GM18868 (cell line): Measurements from ENCODE around the gene PPP1R37.
"Not testable (repeated sequence)": the region's sequence is repeated elsewhere in the genome, so short reads cannot be mapped to it uniquely, and the experiment has no call there.

Experiments
- ATAC-seq: cut with Tn5 transposase; IDR thresholded peaks from one replicate; pipeline ENCODE4 v1.9.1; 2021; ENCODE audit warnings: mild to moderate bottlenecking, moderate library complexity; ENCODE audit not compliant: unreplicated experiment

The PPP1R37 gene

GRCh38 chr19:45113628-45114027 lies 20.6 kb downstream of the PPP1R37 start:
- ATAC-seq = no peak

GRCh38 chr19:45114116-45114515 lies 21.1 kb downstream of the PPP1R37 start:
- ATAC-seq = no peak

GRCh38 chr19:45115809-45116615 lies 23.0 kb downstream of the PPP1R37 start:
- ATAC-seq = no peak

GRCh38 chr19:45117167-45117594 lies 24.2 kb downstream of the PPP1R37 start:
- no peak for ATAC-seq

- ATAC-seq = no peak
These were observed 24.7 kb downstream of the PPP1R37 start for GRCh38 chr19:45117671-45118070.

GRCh38 chr19:45118106-45118505 lies 25.1 kb downstream of the PPP1R37 start:
- no peak for ATAC-seq

- not testable (repeated sequence) for ATAC-seq
These were observed 25.8 kb downstream of the PPP1R37 start for GRCh38 chr19:45118591-45119355.

GRCh38 chr19:45119582-45119981 lies 26.6 kb downstream of the PPP1R37 start:
- no peak for ATAC-seq

- ATAC-seq = no peak
These were observed 28.9 kb downstream of the PPP1R37 start for GRCh38 chr19:45121827-45122345.

- ATAC-seq = no peak
These were observed 29.9 kb downstream of the PPP1R37 start for GRCh38 chr19:45122832-45123231.

GRCh38 chr19:45123440-45123850 lies 30.5 kb downstream of the PPP1R37 start:
- no peak for ATAC-seq

GRCh38 chr19:45124021-45124420 lies 31.0 kb downstream of the PPP1R37 start:
- no peak for ATAC-seq

- no peak for ATAC-seq
These were observed 32.4 kb downstream of the PPP1R37 start for GRCh38 chr19:45125360-45125759.

- ATAC-seq = no peak
These were observed 33.1 kb downstream of the PPP1R37 start for GRCh38 chr19:45125975-45126493.

- ATAC-seq = no peak
These were observed 33.7 kb downstream of the PPP1R37 start for GRCh38 chr19:45126654-45127053.

GRCh38 chr19:45128146-45128545 lies 35.2 kb downstream of the PPP1R37 start:
- no peak for ATAC-seq

GRCh38 chr19:45128806-45129205 lies 35.8 kb downstream of the PPP1R37 start:
- ATAC-seq = no peak

- no peak for ATAC-seq
These were observed 37.3 kb downstream of the PPP1R37 start for GRCh38 chr19:45130236-45130635.

- no peak for ATAC-seq
These were observed 38.1 kb downstream of the PPP1R37 start for GRCh38 chr19:45130888-45131615.

GRCh38 chr19:45133661-45134060 lies 40.7 kb downstream of the PPP1R37 start:
- ATAC-seq = no peak
